Keratinocyte (primary cell): ENCODE results near the gene IL21R. TPM values are rescaled to one million over a fixed set of nuclear protein-coding genes. Genes with fewer than 3 reads are reported as not detected.

Experiments
- DNase-seq: peaks from one replicate; pipeline ENCODE4 v3.0.0-alpha.2; 2011; ENCODE audit warnings: low read depth, missing footprints, low spot score
- FAIRE-seq: peaks from 2 replicates; lab custom pipeline; 2011; peaks lifted over from hg19 to GRCh38; lab: Jason Lieb, UNC
- H2AFZ ChIP-seq: 2 replicates; pipeline ENCODE4 v1.6.0; 2012; ENCODE audit warnings: low read length, control low read depth, inconsistent platforms; ENCODE audit not compliant: control insufficient read depth
- H3K27ac ChIP-seq: 2 replicates; pipeline ENCODE4 v1.5.1; 2011; ENCODE audit warnings: low read length; ENCODE audit not compliant: control insufficient read depth, insufficient read depth
- H3K27me3 ChIP-seq: 3 replicates; pipeline ENCODE4 v1.6.0; 2011; ENCODE audit warnings: low read length; ENCODE audit not compliant: control insufficient read depth, insufficient read depth; ENCODE audit errors: extremely low read depth
- H3K36me3 ChIP-seq, 2 experiments: 2 replicates in 1 of 2; 3 replicates in 1 of 2; pipeline ENCODE4 v1.5.1; 2011; ENCODE audit warnings: low read length in 2 of 2, mild to moderate bottlenecking in 1 of 2; ENCODE audit not compliant: control insufficient read depth in 2 of 2, insufficient read depth in 2 of 2; ENCODE audit errors: extremely low read depth in 1 of 2
- H3K4me1 ChIP-seq: 3 replicates; pipeline ENCODE4 v1.5.1; 2011; ENCODE audit warnings: low read length; ENCODE audit not compliant: control insufficient read depth, insufficient read depth; ENCODE audit errors: extremely low read depth
- H3K4me2 ChIP-seq: 3 replicates; pipeline ENCODE4 v1.6.0; 2011; ENCODE audit warnings: low read depth, low read length; ENCODE audit not compliant: control insufficient read depth, insufficient read depth; ENCODE audit errors: extremely low read depth
- H3K4me3 ChIP-seq, 3 experiments: fragments of 200-600 bp in 1 of 3; sonication (generic) in 1 of 3; 2 replicates in 2 of 3; 3 replicates in 1 of 3; pipeline ENCODE4 v1.5.1; 2011 to 2016; ENCODE audit warnings: low read length in 3 of 3, mild to moderate bottlenecking in 3 of 3, control low read depth in 2 of 3, inconsistent platforms in 1 of 3, low read depth in 1 of 3, mixed read lengths in 1 of 3, mixed run types in 1 of 3, moderate library complexity in 1 of 3; ENCODE audit not compliant: control insufficient read depth in 2 of 3, insufficient read depth in 2 of 3; ENCODE audit errors: extremely low read depth in 1 of 3
- H3K79me2 ChIP-seq: 2 replicates; pipeline ENCODE4 v1.6.0; 2012; ENCODE audit warnings: low read length; ENCODE audit not compliant: control insufficient read depth, insufficient read depth
- H3K9ac ChIP-seq: 3 replicates; pipeline ENCODE4 v1.6.0; 2011; ENCODE audit warnings: low read length; ENCODE audit not compliant: control insufficient read depth, insufficient read depth; ENCODE audit errors: extremely low read depth
- H3K9me1 ChIP-seq: 3 replicates; pipeline ENCODE4 v1.6.0; 2011; ENCODE audit warnings: low read length; ENCODE audit not compliant: control insufficient read depth, insufficient read depth; ENCODE audit errors: extremely low read depth
- H3K9me3 ChIP-seq: 2 replicates; pipeline ENCODE4 v1.5.1; 2012; ENCODE audit warnings: low read depth, low read length; ENCODE audit not compliant: control insufficient read depth
- H4K20me1 ChIP-seq: 3 replicates; pipeline ENCODE4 v1.6.0; 2011; ENCODE audit warnings: low read length; ENCODE audit not compliant: control insufficient read depth, insufficient read depth; ENCODE audit errors: extremely low read depth
- EZH2 ChIP-seq: IDR thresholded peaks from one replicate; pipeline ENCODE4 v1.6.1; 2012; ENCODE audit warnings: inconsistent platforms, mild to moderate bottlenecking, low read length, moderate library complexity
- dilution Hi-C: fragments of 300-500 bp; cut with MboI; formaldehyde crosslinking; loops from one replicate; pipeline ENCODE4 v1.7.0; 2020; ENCODE audit warnings: low sequenced_read_pairs; ENCODE audit not compliant: extremely low pct_ligation_motif_present
- polyA plus RNA-seq, 5 experiments: library from polyadenylated mRNA; depleted of rRNA in 3 of 5; stranded (reverse) in 3 of 5; stranded (forward) in 1 of 5; unstranded in 1 of 5; fragments of >200 nt; gene quantifications; 1 replicate in 1 of 5; 2 replicates in 3 of 5; 3 replicates in 1 of 5; pipeline versions ENCODE4 v1.2.1 to v1.2.3, GENCODE V29; 2011 to 2012; ENCODE audit warnings: missing spikeins in 2 of 5, low read depth in 1 of 5, low replicate concordance in 1 of 5
- TF ChIP-seq, protein P1 (sequence below), 3 experiments: IDR thresholded peaks in 1 of 3; conservative IDR thresholded peaks in 1 of 3; optimal IDR thresholded peaks in 1 of 3; 2 replicates in 2 of 3; 3 replicates in 1 of 3; pipeline versions ENCODE3 to v1.5.1; 2011; ENCODE audit warnings: low read length in 3 of 3, mild to moderate bottlenecking in 3 of 3, moderate library complexity in 2 of 3, control low read depth in 1 of 3, inconsistent platforms in 1 of 3; ENCODE audit not compliant: insufficient read depth in 2 of 3; ENCODE audit errors: extremely low read depth in 1 of 3

Gene IL21R
- polyA plus RNA-seq, 1 donor (not counting 4 experiments of a cell fraction or from before 2014, with no cell fraction given) = 0.12 TPM

DNA sequence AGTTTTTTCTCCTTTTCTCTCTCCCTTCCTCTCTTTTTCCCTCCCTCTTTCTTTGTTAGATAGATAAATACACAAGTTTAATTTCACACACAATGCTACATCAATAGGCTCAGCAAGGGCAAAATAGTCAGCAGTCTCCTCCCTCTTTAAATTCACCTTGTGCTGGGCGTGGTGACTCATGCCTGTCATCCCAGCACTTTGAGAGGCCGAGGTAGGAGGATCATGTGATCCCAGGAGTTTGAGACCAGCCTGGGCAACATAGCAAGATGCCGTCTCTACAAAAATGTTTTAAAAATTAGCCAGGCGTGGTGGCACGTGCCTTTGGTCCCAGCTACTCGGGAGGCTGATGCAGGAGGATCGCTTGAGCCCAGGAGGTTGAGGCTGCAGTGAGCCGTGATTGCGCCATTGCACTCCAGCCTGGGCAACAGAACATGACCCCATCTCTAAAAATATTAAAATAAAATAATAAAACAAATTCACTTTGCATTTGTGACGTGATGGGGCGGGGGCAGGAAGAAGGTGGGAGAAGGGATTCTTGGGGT lies 27.4 kb downstream of the IL21R start:
- H3K9me1 ChIP-seq = no peaks in the 10 kb centered on the region

DNA sequence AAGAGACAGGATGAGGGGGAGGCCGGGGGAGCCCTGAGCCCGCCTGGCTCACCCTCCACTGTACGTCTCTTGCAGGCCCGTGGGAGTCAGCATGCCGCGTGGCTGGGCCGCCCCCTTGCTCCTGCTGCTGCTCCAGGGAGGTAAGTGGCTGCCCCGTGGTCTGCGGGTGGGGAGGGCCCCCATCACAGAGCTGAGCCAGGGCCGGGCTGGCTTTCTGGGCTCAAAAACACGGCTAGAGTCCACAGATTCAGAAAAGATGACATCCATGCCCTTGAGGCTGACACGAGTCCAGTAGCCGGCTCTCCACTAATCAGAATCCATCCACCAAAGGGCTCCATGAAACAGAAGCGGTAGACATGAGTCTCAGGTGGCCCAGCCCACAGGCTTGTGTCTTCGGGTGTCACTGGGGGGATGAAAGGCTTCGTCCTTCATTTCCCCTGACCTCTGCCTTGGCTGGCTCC lies 28.0 kb downstream of the IL21R start:
- no peak overlapping the region for H3K4me3 ChIP-seq
- H4K20me1 ChIP-seq = no peaks in the 10 kb centered on the region
- no peaks in the 10 kb centered on the region for H3K36me3 ChIP-seq
- H3K27ac ChIP-seq = no peak overlapping the region
- H3K79me2 ChIP-seq = no peaks in the 10 kb centered on the region
- no peak overlapping the region for H3K4me2 ChIP-seq
- H2AFZ ChIP-seq = no peak overlapping the region
- no peaks in the 10 kb centered on the region for H3K9me1 ChIP-seq
- FAIRE-seq (no peak), DNase-seq (no peak)
- H3K9me3 ChIP-seq = peaks cover 3% of the 10 kb centered on the region
- TF ChIP-seq, protein P1, sequence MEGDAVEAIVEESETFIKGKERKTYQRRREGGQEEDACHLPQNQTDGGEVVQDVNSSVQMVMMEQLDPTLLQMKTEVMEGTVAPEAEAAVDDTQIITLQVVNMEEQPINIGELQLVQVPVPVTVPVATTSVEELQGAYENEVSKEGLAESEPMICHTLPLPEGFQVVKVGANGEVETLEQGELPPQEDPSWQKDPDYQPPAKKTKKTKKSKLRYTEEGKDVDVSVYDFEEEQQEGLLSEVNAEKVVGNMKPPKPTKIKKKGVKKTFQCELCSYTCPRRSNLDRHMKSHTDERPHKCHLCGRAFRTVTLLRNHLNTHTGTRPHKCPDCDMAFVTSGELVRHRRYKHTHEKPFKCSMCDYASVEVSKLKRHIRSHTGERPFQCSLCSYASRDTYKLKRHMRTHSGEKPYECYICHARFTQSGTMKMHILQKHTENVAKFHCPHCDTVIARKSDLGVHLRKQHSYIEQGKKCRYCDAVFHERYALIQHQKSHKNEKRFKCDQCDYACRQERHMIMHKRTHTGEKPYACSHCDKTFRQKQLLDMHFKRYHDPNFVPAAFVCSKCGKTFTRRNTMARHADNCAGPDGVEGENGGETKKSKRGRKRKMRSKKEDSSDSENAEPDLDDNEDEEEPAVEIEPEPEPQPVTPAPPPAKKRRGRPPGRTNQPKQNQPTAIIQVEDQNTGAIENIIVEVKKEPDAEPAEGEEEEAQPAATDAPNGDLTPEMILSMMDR (optimal IDR thresholded peaks at IDR 0.05 in 1 of 3, IDR thresholded peaks at IDR 0.05 in 1 of 3, conservative IDR thresholded peaks at IDR 0.05 in 1 of 3; ENCODE audit: extremely low read depth in 1 of 3, insufficient read depth in 2 of 3, low read length in 3 of 3) = no peak
- TF ChIP-seq EZH2 = no peak
- H3K4me1 ChIP-seq = peaks cover 23% of the 10 kb centered on the region
- no peaks in the 10 kb centered on the region for H3K27me3 ChIP-seq
- H3K9ac ChIP-seq = no peak overlapping the region
- dilution Hi-C loops = no loop called here

More for the DNA sequence above, 27.4 kb downstream of the IL21R start:
- Histone ChIP-seq H3K79me2 (no peaks in the 10 kb centered on the region), H3K4me3 (no peak overlapping the region), H4K20me1 (no peaks in the 10 kb centered on the region), H3K27ac (no peak overlapping the region), H3K9me3 (peaks cover 3% of the 10 kb centered on the region), H2AFZ (no peak overlapping the region), H3K4me2 (no peak overlapping the region), H3K9ac (no peak overlapping the region), H3K27me3 (no peaks in the 10 kb centered on the region), H3K4me1 (peaks cover 23% of the 10 kb centered on the region), H3K36me3 (no peaks in the 10 kb centered on the region)
- dilution Hi-C loops = no loop called here
- FAIRE-seq = no peak
- DNase-seq = no peak
- TF ChIP-seq, protein P1 (optimal IDR thresholded peaks at IDR 0.05 in 1 of 3, IDR thresholded peaks at IDR 0.05 in 1 of 3, conservative IDR thresholded peaks at IDR 0.05 in 1 of 3; ENCODE audit: extremely low read depth in 1 of 3, insufficient read depth in 2 of 3, low read length in 3 of 3) = no peak
- no peak for TF ChIP-seq EZH2
